Activated T-cell treated with anti-CD3 and anti-CD28 coated beads, Interleukin-2, amount 50 U/mL, for 48 hours (primary cell): ENCODE measurements around the gene NXPE4.
"Not testable (repeated sequence)": the region's sequence is repeated elsewhere in the genome, so short reads cannot be mapped to it uniquely, and the experiment has no call there.

Experiments
- DNase-seq, 2 experiments: peaks; one replicate each; pipeline ENCODE4 v3.0.0-alpha.2; 2020

The NXPE4 gene

GRCh38 chr11:114609429-114609828 lies 13.8 kb upstream of the NXPE4 start:
- no peak for DNase-seq

GRCh38 chr11:114608605-114609004 lies 13.0 kb upstream of the NXPE4 start:
- not testable (repeated sequence) for DNase-seq

GRCh38 chr11:114607753-114608459 lies 12.3 kb upstream of the NXPE4 start:
- no peak for DNase-seq

GRCh38 chr11:114606802-114607075 lies 11.2 kb upstream of the NXPE4 start:
- DNase-seq, result not testable (repeated sequence)

- no peak for DNase-seq
These were observed 10.6 kb upstream of the NXPE4 start for GRCh38 chr11:114606003-114606801.

- no peak for DNase-seq
These were observed 9.8 kb upstream of the NXPE4 start for GRCh38 chr11:114605370-114605769.

- DNase-seq, result no peak
These were observed 9.3 kb upstream of the NXPE4 start for GRCh38 chr11:114604886-114605285.

GRCh38 chr11:114604179-114604813 lies 8.7 kb upstream of the NXPE4 start:
- DNase-seq, result no peak

GRCh38 chr11:114603151-114603550 lies 7.6 kb upstream of the NXPE4 start:
- DNase-seq, result not testable (repeated sequence)

GRCh38 chr11:114598461-114598860 lies 2.9 kb upstream of the NXPE4 start:
- no peak for DNase-seq

GRCh38 chr11:114596175-114596919 lies 761 bp upstream of the NXPE4 start:
- no peak for DNase-seq

GRCh38 chr11:114594703-114595102 lies 883 bp downstream of the NXPE4 start:
- no peak for DNase-seq

- DNase-seq, result no peak
These were observed 8.1 kb downstream of the NXPE4 start for GRCh38 chr11:114587398-114587953.

- DNase-seq, result no peak
These were observed 8.8 kb downstream of the NXPE4 start for GRCh38 chr11:114586797-114587196.

GRCh38 chr11:114571712-114572111 lies 23.9 kb downstream of the NXPE4 start:
- DNase-seq, result no peak

GRCh38 chr11:114569801-114570200 lies 25.8 kb downstream of the NXPE4 start:
- DNase-seq, result no peak

GRCh38 chr11:114566276-114566675 lies 29.3 kb downstream of the NXPE4 start:
- DNase-seq, result no peak

- DNase-seq, result no peak
These were observed 30.8 kb downstream of the NXPE4 start for GRCh38 chr11:114564831-114565230.

- DNase-seq, result no peak
These were observed 32.5 kb downstream of the NXPE4 start for GRCh38 chr11:114563077-114563476.

GRCh38 chr11:114562166-114562916 lies 33.2 kb downstream of the NXPE4 start:
- no peak for DNase-seq

GRCh38 chr11:114559425-114560310 lies 35.9 kb downstream of the NXPE4 start, which contains the start of gene NXPE1:
Gene NXPE1, minus strand, starts transcription at chr11:114559881. Its CDS starts 8,680 bp downstream, at chr11:114551201.
- no peak for DNase-seq
